Loucy (cell line): ENCODE results near the gene ASIC2.

Experiments
- CTCF ChIP-seq: fragments of 200-600 bp; sonication (generic); conservative IDR thresholded peaks from 2 replicates; pipeline ENCODE4 v1.5.1; 2014; ENCODE audit warnings: mild to moderate bottlenecking, antibody characterized with exemption, low read length
- EZH2phosphoT487 ChIP-seq: fragments of 200-600 bp; IDR thresholded peaks from 2 replicates; pipeline ENCODE4 v1.6.1; 2018; ENCODE audit warnings: antibody characterized with exemption, mild to moderate bottlenecking, moderate library complexity, borderline replicate concordance

DNA sequence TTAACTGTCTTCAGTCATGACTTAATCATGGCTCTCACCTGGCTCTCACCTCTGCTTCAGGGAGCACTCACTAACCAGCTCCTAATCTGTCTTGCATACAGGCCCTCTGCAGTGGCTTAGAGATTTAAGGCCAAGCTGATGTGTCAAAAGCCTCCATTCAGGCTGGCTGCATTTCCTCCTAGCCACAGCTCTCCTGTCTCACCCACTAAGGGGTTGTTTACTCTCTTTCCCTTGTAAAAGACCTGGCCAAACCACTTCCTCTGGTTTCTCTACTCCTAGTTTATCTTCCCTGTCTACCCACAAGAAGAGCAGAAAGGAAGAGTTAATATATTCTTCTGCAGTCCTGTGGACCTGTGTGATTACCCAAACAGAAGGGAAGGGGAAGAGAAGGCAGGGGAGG lies 9.3 kb upstream of the ASIC2 start:
- TF ChIP-seq EZH2phosphoT487 (no peak), CTCF (no peak)
